GM19463 (cell line): ENCODE data around the gene NUP210.

Source experiments
- ATAC-seq: cut with Tn5 transposase; IDR thresholded peaks from one replicate; pipeline ENCODE4 v1.9.1; 2021; ENCODE audit warnings: mild to moderate bottlenecking, moderate library complexity; ENCODE audit not compliant: unreplicated experiment

Gene NUP210

DNA sequence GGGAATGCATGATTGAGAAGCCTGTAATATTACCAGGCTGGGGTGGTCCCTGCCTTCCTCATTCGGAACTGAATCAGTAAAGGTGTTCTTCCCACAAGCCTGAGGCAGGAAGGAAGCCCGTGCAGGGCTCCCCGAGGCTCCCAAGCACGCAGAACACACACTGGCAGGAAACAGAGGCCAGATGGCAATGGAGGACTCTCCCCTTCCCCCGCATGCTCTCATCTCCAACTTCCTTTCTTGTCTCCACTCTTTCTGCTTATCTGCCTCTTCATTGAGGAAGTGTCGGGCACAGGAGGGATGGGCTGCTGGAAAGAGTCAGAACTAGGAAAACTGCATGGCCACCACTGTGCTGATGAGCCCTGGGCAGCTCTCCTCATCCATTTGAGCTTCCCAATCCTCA lies 123.5 kb downstream of the NUP210 start:
- no peak for ATAC-seq

DNA sequence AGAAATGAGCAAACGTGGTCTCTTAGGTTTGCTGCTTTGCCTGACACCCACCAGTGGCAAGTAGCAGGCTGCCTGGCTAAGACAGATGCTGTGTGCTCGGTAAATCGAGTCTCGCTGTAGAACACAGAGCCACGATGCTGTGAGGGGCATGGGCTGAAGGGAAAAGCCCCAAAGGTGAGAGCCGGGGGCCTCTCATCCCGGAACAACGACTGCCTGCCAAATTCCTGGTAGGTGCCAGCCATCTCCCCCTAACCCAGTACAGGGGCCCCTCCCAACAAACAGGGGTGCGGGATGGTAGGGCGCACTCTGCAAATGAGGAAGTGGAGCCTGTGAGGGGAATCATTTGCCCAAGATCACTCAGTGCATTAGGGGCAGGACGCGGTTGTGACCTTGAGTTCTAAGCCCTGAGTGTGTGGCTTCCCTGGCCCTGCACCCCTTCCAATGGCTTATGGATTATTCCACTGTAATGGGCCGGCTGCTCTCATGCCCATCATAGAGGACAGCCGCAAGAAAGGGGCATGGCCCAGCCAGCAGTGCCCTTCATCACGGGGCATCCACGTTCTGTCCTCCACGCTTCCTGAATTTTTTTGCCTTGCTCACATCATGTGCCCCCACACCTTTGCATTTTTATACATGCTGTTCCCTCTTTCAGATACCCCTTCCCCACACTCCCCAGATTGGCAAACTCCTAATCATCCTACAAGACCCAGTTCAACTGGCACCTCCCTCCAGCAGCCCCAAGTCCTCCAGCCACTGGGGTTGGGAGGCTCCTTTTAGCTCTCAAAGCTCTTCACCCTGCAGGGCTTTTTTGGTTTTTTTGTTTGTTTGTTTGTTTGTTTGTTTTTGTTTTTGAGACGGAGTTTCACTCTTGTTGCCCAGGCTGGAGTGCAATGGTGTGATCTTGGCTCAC lies 125.4 kb downstream of the NUP210 start:
- ATAC-seq, result no peak

DNA sequence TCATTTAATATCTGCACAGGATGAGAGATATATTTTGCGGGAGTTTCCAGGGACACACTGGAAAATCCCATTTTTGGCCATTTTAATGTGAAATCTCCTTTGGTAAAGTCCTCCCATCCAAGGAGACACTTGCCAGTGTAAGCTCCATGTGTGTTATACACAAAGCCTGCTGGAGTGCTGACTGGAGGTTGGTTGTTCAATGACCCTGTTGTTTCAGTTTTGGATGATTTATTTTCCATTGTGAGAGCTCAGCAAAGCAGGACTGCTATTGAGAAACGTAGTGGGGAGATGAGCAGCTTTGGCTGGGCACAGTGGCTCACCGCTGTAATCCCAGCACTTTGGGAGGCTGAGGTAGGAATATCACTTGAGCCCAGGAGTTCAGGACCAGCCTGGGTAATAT lies 127.7 kb downstream of the NUP210 start:
- no peak for ATAC-seq

DNA sequence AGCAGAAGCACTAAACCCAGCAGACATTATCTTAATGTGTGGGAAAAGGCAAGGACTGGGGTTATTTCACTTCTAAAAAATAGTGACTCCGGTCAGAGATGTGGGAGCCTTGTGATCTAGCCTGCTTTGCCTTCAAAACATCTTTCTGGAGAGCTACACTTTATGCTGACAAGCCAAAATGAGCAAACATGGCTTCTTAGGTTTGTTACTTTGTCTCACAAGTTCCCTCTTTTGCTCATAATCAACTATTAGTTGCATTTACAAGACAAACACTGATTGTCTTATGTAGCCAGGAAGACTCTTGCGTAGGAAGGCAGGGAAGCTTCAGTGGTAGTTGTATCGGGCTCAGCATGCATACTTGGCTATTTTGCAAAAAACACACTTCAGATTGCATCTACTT lies 129.2 kb downstream of the NUP210 start:
- ATAC-seq, result no peak

DNA sequence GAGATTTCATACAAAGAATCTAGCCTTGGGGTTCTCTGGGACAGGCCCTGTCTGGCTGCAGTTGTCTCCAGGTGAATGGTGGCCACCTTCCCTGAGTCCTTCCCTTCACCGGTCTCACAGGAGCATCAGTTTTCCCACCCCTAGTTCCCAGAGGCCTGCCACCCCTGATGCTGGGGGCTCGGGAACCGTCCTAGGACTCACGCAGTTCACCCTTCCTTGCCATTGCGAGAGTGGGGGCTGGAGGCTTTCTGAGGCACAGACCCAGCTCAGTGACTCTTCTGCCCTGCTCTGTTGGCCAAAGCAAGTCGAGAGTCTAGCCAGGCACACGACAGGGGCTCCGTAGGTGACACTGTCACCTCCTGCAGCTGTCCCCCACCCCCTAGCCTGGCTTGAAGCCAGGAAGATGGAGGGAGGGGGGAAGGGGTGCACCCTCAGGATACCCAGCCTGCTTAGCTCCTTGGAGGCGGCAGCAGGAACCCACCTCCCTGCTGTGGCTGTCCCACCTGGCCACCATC lies 130.3 kb downstream of the NUP210 start:
- no peak for ATAC-seq

DNA sequence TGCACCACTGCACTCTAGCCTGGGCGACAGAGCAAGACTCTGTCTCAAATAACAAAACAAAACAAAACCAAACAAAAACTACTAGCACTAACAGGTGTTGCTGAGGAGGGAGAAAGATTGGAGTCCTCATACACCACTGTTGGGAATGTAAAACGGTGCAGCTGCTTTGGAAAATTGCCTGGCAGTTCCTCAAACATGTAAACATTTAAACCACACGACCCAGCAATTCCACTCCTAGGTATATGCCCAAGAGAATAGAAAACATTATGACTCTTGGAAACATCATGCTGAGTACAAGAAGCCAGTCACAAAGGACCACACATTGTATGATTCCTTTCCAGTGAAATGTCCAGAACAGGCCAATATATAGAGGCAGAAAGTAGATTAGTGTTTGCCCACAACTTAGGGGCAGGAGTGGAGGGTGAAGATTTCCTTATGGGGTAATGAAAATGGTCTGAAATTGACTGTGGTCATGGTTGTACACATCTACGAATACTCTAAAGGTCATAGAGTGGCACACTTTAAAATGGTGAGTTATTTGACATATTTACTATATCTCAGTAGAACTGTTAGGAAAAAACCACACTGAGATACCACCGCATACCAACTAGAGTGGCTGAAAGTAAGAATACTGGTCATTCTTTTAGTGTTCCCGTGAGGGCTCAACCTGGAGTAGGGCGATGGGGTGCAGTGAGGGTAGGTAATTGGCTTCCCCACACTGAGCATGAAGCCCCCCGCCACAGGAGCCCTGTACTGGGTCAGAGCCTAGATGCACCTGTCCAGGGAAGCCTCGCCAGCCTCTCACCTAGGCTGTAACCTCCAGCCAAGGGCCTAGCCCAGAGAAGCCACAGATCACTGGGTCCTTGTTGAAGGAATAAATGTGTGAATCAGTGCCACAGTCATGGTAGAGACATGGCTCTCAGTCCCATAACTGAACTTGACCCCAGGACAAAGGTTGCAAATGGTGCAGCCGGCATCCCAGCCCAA lies 131.1 kb downstream of the NUP210 start:
- no peak for ATAC-seq

DNA sequence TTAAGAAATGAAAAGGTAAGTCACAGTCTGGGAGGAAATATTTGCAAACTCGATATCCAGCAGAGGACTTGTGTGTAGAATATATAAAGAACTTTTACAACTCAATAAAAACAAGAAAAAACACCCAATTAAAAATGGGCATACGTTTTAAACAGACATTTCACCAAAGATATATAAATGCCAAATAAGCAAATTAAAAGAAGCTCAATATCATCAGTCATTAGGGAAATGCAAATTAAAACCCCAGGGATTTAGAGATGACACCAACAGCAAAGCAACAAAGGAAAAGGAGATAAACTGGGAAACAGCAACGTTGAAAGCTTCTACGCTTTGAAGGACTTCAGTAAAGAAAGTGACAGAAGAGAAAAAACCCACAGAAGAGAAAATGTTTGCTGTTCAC lies 132.3 kb downstream of the NUP210 start:
- ATAC-seq, result no peak

DNA sequence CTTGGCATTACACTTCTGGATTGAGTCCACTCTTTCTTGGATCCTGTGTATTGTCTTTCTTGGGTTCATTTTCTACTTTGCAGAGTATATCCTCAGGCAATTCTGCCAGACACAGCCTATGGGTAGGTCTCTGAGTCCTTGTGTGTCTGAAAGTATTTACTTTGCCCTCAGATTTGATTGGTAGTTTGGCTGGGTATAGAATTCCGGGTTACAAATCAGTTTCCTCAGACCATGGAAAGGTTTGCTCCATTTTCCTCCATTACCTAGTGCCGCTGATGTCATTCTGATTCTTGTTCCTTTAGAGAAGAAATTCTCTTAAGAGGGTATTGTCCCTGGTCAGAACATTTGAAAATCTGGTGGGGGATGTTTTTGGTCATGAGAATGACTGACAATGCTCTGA lies 133.2 kb downstream of the NUP210 start:
- no peak for ATAC-seq

DNA sequence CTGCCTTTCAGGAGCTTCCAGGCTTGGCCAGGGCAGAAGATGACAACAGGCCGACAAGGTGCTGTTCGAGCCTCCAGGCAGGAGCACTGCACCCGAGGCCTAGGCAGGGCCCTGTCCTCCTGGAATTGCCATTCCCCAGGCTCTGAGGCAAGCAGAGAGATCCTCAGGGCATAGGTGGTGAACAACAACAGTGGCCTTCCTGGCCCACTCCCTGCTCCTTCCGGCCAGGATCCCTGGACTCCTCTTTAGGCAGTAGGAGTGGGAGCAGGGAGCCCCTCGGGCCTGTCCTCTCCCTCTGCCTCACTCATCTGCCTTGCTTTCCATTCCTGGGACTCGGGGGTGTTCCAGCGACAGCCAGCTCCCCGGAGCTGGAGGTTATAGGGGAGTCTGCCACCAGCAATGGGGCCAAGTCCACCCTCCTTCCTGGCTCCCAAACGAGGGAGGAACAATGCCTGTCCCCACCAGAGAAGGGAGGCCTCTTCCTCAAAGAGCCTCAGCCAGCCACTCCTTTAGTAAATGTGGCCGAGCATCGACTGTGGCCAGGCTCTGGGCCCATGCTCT lies 135.0 kb downstream of the NUP210 start:
- ATAC-seq, result no peak

DNA sequence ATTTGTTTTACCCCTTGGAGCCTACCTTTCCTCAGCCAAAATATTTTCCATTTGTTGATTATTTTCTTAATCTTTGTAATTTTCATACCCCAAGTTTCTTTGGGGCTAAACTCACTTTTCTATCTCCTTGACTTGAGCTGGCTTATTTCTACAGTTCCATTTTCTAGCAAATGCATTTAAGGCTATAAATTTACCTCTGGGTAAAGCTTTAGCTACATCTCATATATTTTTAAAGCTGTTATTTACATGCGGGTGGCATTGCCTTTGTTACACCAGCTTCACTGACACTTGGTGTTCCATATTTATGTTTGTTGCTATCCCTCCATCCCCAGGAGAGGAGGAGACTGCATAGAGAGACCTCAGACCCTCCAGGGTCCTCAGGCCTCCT lies 136.3 kb downstream of the NUP210 start:
- ATAC-seq, result no peak

DNA sequence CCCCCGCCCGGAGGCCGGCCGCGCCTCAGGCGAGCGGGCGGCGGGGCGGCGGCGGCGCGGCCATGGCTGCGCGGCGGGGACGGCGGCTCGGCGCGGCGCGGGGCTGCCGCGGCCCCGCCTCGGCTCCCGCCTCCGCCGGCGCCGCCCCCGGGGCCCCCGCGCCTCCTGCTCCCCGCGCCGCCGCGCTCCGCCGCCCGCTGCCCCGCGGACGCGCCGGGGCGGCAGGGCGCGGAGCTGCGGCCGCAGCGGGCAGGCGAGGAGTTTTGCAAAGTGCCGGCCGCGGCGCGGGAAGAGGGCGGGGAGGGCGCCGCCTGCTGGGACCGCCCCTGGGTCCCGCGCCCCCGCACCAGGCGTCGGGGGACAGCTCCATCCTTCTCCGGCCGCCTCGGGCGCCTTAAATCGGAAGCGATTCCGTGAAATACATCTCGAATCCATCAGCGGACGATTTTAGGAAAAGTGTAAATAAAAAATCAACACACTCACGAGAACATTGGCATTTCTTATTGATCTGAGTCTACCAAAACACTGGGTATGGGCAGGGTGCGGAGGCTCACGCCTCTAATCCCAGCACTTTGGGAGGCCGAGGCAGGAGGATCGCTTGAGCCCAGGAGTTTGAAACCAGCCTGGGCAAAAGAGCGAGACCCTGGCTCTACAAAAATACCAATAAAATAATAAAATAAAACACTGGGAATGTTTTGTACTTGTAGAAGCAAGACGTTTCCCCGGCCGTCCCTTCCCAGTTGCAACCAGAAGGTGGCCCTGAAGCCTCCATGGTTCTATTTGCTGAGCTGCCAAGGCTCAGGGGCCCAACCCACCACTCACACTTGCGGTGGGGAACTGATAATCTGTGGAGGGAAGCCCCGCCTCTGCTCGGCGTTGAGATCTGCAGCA lies 136.9 kb downstream of the NUP210 start:
- no peak for ATAC-seq

DNA sequence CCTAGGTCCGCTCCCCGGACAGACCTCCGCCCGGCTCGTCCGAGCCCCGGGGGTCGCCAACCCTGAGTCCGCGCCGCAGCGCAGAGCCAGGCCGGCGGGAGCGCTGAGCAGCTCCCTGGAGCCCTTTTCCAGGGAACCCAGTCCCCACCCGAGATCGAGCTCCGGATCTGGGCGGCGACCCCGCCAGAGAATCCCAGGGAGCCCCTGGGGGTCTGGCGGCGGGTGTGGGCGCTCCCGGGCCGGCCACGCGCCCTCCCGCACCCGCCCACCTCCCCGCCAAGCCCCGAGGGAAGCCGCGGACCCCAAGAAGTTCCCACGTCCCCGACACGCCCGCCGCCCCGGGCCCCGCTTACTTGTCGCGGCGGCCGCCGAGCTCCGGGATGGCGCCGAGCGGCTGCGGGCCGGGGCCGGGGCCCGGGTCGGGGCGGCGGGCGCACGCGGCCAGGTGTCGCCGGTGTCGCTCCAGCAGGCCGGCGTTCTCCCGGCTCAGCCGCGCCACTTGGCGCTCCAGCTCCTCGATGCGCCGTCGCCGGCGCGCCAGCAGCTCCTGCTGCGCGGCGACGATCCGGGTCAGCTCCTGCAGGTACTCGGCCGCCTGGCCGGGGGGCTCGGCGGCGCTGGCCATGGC lies 137.7 kb downstream of the NUP210 start:
- no peak for ATAC-seq

DNA sequence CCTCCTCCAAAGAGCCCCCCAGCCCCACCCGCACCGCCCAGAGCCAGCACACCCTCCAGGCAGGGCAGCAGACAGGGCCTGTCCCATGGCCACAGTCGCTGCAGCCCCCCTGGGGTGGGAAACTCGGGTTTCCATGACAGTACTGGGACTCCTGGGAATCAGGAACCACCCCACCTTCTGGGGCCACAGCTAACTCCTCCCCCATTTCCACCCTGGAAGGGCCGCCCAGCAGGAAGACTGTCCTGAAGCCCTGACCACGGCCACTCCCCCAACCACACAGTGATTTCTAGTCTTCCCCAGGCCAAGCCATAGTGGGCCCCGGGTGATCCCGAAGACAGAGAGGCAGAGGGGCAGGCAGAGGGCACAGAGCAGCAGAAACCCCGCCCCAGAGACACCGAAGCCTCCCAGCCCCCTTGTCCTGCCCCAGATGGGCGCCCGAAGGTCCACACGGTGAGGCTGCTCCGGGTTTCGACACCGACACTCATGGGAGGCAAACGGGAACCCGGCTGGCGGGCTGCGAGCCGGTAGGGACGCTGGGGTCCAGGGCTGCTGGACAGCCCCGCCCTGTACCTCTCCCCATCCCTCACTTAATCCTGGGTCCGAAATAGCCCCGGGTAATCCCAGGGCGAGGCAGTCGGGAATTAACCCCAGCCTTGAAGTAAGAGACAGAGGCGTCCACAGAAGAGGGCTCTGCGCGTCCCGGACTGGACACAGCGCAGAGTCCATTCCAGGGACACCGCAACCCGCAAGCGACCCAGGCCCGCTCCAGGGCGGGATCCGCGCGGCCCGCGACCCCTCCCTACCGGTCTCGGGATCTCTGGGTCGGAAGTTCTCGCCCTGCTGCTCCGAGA lies 138.4 kb downstream of the NUP210 start:
- no peak for ATAC-seq

DNA sequence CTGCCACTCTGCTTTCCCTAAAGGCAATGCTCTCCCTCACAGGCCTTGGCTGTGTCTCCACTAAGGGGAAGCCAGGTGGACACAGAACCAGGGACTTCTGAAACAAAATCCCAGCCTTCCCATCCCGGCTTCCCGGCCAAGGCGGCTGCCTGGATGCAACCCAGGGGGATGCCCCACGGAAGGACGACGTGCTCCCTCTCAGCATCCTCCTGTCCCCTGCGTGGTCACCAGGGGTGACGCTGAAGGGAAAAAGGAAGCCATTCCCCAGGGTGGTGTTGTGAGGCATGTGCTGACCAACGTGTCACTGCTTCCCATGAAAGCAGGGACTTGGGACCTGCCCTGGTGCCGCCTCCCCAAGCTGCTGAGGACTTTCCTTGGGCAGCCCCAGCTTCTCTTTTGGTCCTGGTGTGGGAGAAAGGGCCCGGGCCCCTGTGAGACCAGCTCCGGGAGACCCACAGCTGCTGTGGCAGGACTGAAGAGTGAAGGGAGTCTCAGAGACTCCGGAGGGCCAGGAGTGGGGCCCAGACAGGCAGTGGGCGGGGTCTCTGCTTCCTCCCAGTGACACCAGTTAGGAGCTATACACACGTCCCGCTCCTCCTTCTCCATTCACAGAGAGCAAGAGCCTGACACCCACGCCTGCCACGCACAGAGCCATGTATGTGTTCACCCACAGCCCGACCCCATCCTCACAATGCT lies 139.2 kb downstream of the NUP210 start:
- no peak for ATAC-seq

DNA sequence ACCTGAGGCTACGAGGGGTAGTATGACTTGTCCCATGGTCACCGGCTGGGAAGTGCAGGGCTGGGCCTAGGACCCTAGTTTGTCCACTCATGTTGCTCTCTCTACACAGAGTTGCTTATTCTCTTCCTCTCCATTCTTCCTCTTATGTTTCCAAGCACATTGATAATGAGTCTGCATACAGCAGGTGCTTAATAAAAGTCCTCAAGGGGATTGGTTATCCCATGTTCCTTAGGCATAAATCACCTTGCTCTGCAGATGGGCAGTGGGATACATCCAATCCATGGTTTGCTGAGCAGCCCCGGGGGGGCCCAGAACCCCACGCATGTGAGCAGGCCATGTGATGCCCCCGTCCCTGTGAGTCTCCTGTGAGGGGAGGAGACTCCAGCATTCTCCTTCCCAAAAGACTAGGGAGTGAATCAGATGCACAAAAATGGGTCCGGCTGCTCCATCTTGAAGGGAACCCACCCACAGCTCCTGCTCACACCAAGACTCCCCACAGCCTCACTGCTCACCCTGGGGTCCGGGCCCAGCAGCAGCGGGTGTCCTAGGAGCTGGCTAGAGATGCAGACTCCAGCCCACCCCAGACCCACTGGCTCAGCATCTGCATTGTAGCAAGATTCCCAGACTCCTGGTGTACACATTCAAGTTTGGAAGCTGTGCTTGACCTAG lies 139.9 kb downstream of the NUP210 start:
- ATAC-seq, result no peak

DNA sequence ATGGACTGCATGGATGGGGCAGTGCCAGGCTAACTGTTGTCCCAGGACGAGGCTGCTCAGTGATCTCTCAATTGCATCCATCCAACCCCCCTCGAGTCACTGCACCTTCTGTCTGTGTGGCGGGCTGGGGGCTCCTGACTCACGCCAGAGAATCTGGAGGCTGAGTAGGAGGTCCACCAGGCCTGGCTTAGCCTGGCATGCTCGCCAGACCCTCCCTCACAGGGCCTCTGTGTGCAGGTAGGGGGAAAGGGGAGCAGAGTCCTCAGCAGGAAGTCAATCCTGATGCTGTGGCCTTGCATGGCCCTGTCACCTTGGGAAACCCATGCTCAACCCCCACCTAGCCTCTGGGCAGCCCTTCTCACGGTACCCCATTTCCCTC lies 140.6 kb downstream of the NUP210 start:
- ATAC-seq, result no peak

DNA sequence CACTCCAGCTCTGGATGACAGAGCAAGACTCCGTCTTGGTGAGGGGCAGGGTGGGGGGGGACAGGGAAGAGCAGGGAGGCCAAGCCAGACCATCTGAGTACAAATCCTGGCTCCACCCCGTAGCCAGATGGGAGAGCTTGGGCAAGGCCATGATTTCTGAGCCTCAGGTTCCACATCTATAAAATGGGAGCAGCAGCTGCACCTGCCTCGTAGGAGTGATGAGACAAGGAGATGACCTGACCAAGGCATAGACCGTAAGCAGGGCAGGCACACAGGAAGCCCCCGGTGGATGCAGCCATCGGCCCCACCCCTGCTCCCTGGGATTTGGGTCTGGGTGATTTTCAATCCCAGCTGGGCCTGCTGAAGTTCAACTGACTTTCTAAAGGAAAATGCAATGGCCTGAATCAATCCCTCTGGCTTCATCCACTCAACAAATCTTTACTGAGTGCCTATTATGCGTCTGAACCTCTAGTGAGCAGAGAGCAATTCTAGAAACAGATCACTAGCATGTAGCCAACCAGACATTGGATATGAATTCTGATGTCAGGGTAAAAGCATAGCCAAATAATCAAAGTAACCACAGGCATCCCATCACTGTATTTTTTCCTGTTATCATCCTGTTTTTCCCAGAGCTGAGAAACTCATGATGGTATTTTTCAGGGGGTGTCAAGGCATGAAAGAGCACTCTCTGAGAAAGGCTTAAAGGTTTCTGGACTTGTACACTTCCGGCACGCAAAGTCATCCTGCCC lies 141.2 kb downstream of the NUP210 start:
- ATAC-seq, result no peak
